ENCODE results near the gene DGLUCY. TPM values are rescaled to one million over a fixed set of nuclear protein-coding genes. Genes with fewer than 3 reads are reported as not detected.
A peak's percentile ranks its signal among the peaks of the same experiment; 100 is the strongest.

The DGLUCY gene
- polyA plus RNA-seq, 3 donors = 54.9 to 88.4 (median 66.0) TPM

DNA sequence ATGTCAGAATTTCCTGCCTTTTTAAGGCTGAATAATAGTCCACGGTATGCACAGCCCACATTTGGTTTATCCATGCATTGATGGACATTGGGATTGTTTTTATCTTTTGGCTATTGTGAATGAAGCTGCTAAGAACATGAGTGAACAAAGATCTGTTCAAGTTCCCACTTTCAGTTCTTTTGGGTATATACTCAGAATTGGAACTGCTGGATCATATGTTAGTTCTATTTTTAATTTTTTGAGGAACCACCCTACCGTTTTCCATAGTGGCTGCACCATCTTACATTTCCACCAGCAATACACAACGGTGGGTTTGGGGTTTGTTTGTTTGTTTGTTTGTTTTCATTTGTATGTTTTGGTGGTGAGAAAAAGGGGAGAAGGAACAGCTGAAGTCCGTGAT is 124.2 kb downstream of the DGLUCY start:
- H3K4me1 Mint-ChIP-seq = peaks cover 46% of the 10 kb centered on the region
- H3K79me2 ChIP-seq (ENCODE audit: insufficient read depth, low read length) = no peaks in the 10 kb centered on the region
- no peaks in the 10 kb centered on the region for H3K27me3 ChIP-seq (ENCODE audit: control insufficient read depth in 2 of 2, insufficient read depth in 2 of 2, low read length in 2 of 2)
- H4K20me1 ChIP-seq (ENCODE audit: insufficient read depth, low read length) = no peaks in the 10 kb centered on the region
- no peak overlapping the region for H3K27ac ChIP-seq (ENCODE audit: low read depth in 1 of 2, low read length in 2 of 2)
- no peak overlapping the region for H3K9ac ChIP-seq (ENCODE audit: insufficient read depth, low read length, poor library complexity, severe bottlenecking)
- no peak overlapping the region for H2AFZ ChIP-seq (ENCODE audit: insufficient read depth, low read depth, low read length, poor library complexity, severe bottlenecking)
- peaks cover 12 to 16% (median 13%) of the 10 kb centered on the region in 3 donors for H3K27me3 Mint-ChIP-seq (ENCODE audit: low read depth in 3 of 3)
- intact Hi-C loops (cut with micrococcal nuclease) = loop anchor here in 1 of 2 donors (10.0 kb wide), 1 partner anchor 47 kb away; no protein-coding TSS in a partner anchor
- peak overlapping the region; percentile 8 for H3K4me2 ChIP-seq (replicated peaks; ENCODE audit: extremely low read depth, low read length, poor library complexity, severe bottlenecking)
- peaks cover 5 to 14% (median 9%) of the 10 kb centered on the region in 7 donors for H3K9me3 Mint-ChIP-seq
- 100% methylated on average over 1 of the region's 4 CpGs for whole genome bisulfite sequencing (ENCODE audit: insufficient coverage)
- no peak overlapping the region for H3K4me3 ChIP-seq (replicated peaks in 1 of 3; ENCODE audit: low read depth in 2 of 3, low read length in 3 of 3)
- peaks cover 38 to 41% of the 10 kb centered on the region in 2 donors for H3K4me1 ChIP-seq (ENCODE audit: control insufficient read depth in 1 of 2, insufficient read depth in 2 of 2, low read length in 2 of 2)
- peak overlapping the region in 2 of 7 donors; percentile 37 to 54 for H3K27ac Mint-ChIP-seq
- peaks cover 0 to 3% of the 10 kb centered on the region in 2 donors for H3K9me3 ChIP-seq (replicated peaks in 1 of 2; ENCODE audit: control insufficient read depth in 1 of 2, insufficient read depth in 1 of 2, low read length in 2 of 2)
- no peak for DNase-seq
- TF ChIP-seq CTCF (IDR thresholded peaks at IDR 0.05) = no peak
- no peaks in the 10 kb centered on the region for H3K36me3 ChIP-seq (replicated peaks in 1 of 2; ENCODE audit: control insufficient read depth in 1 of 2, insufficient read depth in 2 of 2, low read length in 2 of 2)
- H3K36me3 Mint-ChIP-seq = no peaks in the 10 kb centered on the region
- no peak overlapping the region for H3K4me3 Mint-ChIP-seq

DNA sequence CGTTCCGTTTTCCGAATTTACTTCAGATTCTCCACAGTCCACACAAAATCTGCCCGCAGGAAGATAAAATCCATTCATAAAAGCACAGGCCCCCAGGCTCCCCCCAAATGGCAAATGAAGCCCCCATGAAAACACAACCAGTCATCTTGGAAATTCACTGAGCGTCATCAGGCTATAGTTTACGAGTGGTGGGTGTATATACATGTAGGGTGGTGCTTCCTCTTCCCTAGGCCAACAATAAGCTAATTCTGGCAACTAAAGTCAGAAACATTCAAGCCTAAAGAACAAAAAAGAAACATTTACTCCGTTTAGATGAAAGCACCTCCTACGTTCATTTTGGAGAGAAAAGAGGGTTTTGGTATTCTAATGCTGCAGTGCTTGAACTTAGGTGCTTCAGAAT is 124.8 kb downstream of the DGLUCY start:
- H3K9me3 Mint-ChIP-seq = peaks cover 4 to 14% (median 9%) of the 10 kb centered on the region in 7 donors
- DNase-seq = no peak
- peaks cover 51% of the 10 kb centered on the region for H3K4me1 Mint-ChIP-seq
- no peak for TF ChIP-seq CTCF (IDR thresholded peaks at IDR 0.05)
- H3K27me3 ChIP-seq (ENCODE audit: control insufficient read depth in 2 of 2, insufficient read depth in 2 of 2, low read length in 2 of 2) = no peaks in the 10 kb centered on the region
- H3K9me3 ChIP-seq (replicated peaks in 1 of 2; ENCODE audit: control insufficient read depth in 1 of 2, insufficient read depth in 1 of 2, low read length in 2 of 2) = peaks cover 0 to 3% of the 10 kb centered on the region in 2 donors
- H2AFZ ChIP-seq (ENCODE audit: insufficient read depth, low read depth, low read length, poor library complexity, severe bottlenecking) = no peak overlapping the region
- peaks cover 44 to 45% of the 10 kb centered on the region in 2 donors for H3K4me1 ChIP-seq (ENCODE audit: control insufficient read depth in 1 of 2, insufficient read depth in 2 of 2, low read length in 2 of 2)
- no peak overlapping the region for H3K4me3 ChIP-seq (replicated peaks in 1 of 3; ENCODE audit: low read depth in 2 of 3, low read length in 3 of 3)
- no peaks in the 10 kb centered on the region for H3K36me3 ChIP-seq (replicated peaks in 1 of 2; ENCODE audit: control insufficient read depth in 1 of 2, insufficient read depth in 2 of 2, low read length in 2 of 2)
- H3K27ac ChIP-seq (ENCODE audit: low read depth in 1 of 2, low read length in 2 of 2) = no peak overlapping the region
- peak overlapping the region; percentile 8 for H3K4me2 ChIP-seq (replicated peaks; ENCODE audit: extremely low read depth, low read length, poor library complexity, severe bottlenecking)
- no peaks in the 10 kb centered on the region for H3K36me3 Mint-ChIP-seq
- WGBS (ENCODE audit: insufficient coverage) = 100% methylated on average over 1 of the region's 8 CpGs
- H3K79me2 ChIP-seq (ENCODE audit: insufficient read depth, low read length) = no peaks in the 10 kb centered on the region
- H3K4me3 Mint-ChIP-seq = no peak overlapping the region
- H3K9ac ChIP-seq (ENCODE audit: insufficient read depth, low read length, poor library complexity, severe bottlenecking) = no peak overlapping the region
- peaks cover 10 to 16% (median 11%) of the 10 kb centered on the region in 3 donors for H3K27me3 Mint-ChIP-seq (ENCODE audit: low read depth in 3 of 3)
- intact Hi-C loops (cut with micrococcal nuclease) = loop anchor here in 1 of 2 donors (10.0 kb wide), 1 partner anchor 46 kb away; no protein-coding TSS in a partner anchor
- no peaks in the 10 kb centered on the region for H4K20me1 ChIP-seq (ENCODE audit: insufficient read depth, low read length)
- H3K27ac Mint-ChIP-seq = peak overlapping the region in 1 of 7 donors; percentile 40
